Kidney (tissue), 14 donors: ENCODE results near the gene TRAPPC2B. TPM values are rescaled to one million over a fixed set of nuclear protein-coding genes. Genes with fewer than 3 reads are reported as not detected.

ENCODE experiments used
- DNase-seq, 5 donors: peaks; one replicate each; pipeline ENCODE4 v3.0.0-alpha.2; 2013 to 2020
- FAIRE-seq: peaks from 2 replicates; lab custom pipeline; 2012; peaks lifted over from hg19 to GRCh38; lab: Jason Lieb, UNC
- H3K27ac ChIP-seq, 2 donors: one replicate each; pipeline ENCODE4 v1.7.0; 2013; ENCODE audit warnings: low read depth in 2 of 2, low read length in 2 of 2, inconsistent platforms in 1 of 2
- H3K27me3 ChIP-seq: one replicate; pipeline ENCODE4 v1.7.1; 2013; ENCODE audit warnings: low read length, inconsistent platforms; ENCODE audit not compliant: control insufficient read depth, insufficient read depth
- H3K36me3 ChIP-seq, 3 donors: one replicate each; pipeline versions ENCODE4 v1.7.0 to v1.7.1; 2013; ENCODE audit warnings: low read length in 3 of 3, control low read depth in 1 of 3, inconsistent platforms in 1 of 3; ENCODE audit not compliant: insufficient read depth in 3 of 3, control insufficient read depth in 2 of 3
- H3K4me1 ChIP-seq, 3 donors: one replicate each; pipeline versions ENCODE4 v1.7.0 to v1.7.1; 2013; ENCODE audit warnings: low read length in 3 of 3, inconsistent platforms in 1 of 3, low read depth in 1 of 3; ENCODE audit not compliant: control insufficient read depth in 2 of 3, insufficient read depth in 2 of 3
- H3K4me3 ChIP-seq, 3 donors: one replicate each; pipeline versions ENCODE4 v1.7.0 to v1.8.1; 2013; ENCODE audit warnings: low read length in 3 of 3, control low read depth in 1 of 3, inconsistent platforms in 1 of 3
- H3K9ac ChIP-seq, 3 donors: one replicate each; pipeline versions ENCODE4 v1.7.0 to v1.7.1; 2013; ENCODE audit warnings: low read length in 3 of 3, control low read depth in 1 of 3, inconsistent platforms in 1 of 3
- H3K9me3 ChIP-seq, 3 donors: one replicate each; pipeline versions ENCODE4 v1.7.0 to v1.7.1; 2013; ENCODE audit warnings: low read length in 3 of 3, control low read depth in 1 of 3, inconsistent platforms in 1 of 3; ENCODE audit not compliant: control insufficient read depth in 2 of 3, insufficient read depth in 1 of 3
- CTCF ChIP-seq: IDR thresholded peaks from 3 replicates; pipeline ENCODE4 v1.5.1; 2012; ENCODE audit warnings: mild to moderate bottlenecking, moderate library complexity, borderline replicate concordance; ENCODE audit not compliant: insufficient read depth; ENCODE audit errors: extremely low read depth
- intact Hi-C: fragments of 100-400 bp; cut with DNase I; formaldehyde crosslinking; loops from one replicate; pipeline ENCODE4 v1.11.1; 2022
- polyA plus RNA-seq: library from polyadenylated mRNA; stranded (reverse); fragments of 350-450 nt; fragmentation: Illumina TruSeq; extraction: RNeasy Lipid Tissue Mini Kit (QIAGEN cat#74804); gene quantifications from one replicate; pipeline ENCODE4 v1.2.3, GENCODE V29; 2014; ENCODE audit warnings: low read depth, low replicate concordance; ENCODE audit not compliant: insufficient read depth
- total RNA-seq: library from RNA; stranded (reverse); fragmentation: NEBNext Ultra II Directional; extraction: Animal tissue kit (Norgen Biotek cat#: 25700); gene quantifications from one replicate; pipeline ENCODE4 v1.2.1, GENCODE V29; 2021
- donor health status: control.
- donor health status: control.
- donor health status: control.
- donor health status: control.
- donor health status: control.
- donor health status: DM: yes; HTN: yes; CAD: no.
- donor health status: Normal renal cell carcinoma (clear cell type).

TRAPPC2B gene
- total and polyA plus RNA-seq, 2 donors from 2014 or later: 9.4 to 22.0 TPM

GRCh38 chr19:57350877-57351805, 12.2 kb upstream of the TRAPPC2B start, which contains the start of gene ZNF304:
Gene ZNF304, plus strand, starts transcription at chr19:57351271. Its CDS starts 394 bp downstream, at chr19:57351665.
- intact Hi-C loops: no loop called here

DNA sequence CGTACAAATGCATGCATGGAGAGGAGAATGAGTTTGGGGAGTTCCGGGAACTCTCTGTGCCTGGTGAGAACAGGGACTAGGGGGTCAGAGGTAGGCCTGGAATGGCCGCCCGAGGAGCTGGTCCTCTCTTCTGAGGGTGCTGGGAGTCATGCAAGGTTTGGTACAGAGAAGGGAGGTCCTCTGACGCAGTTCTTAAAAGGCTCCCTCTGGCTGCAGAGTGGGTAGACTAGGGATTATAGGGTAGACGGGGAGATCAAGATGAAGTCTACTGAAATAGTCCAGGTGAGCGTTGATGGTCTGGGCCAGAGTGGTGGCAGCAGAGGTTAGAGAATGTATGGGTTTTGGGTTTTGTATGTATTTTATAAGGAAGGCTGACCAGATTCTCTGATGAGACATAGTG, 11.5 kb upstream of the TRAPPC2B start:
- no peak for TF ChIP-seq CTCF
- intact Hi-C loops: no loop called here
- no peak for FAIRE-seq
- Histone ChIP-seq H3K4me3 (peak overlapping the region; percentile 94 to 97 (median 96)), H3K27me3 (no peaks in the 10 kb centered on the region), H3K27ac (no peak overlapping the region), H3K36me3 (peaks cover 2 to 36% (median 27%) of the 10 kb centered on the region in 3 donors), H3K9ac (peak overlapping the region; percentile 83 to 96 (median 93)), H3K9me3 (peaks cover 0 to 23% (median 0%) of the 10 kb centered on the region in 3 donors), H3K4me1 (peaks cover 3 to 19% (median 10%) of the 10 kb centered on the region in 3 donors)
- peak in 1 of 5 donors; percentile 1 for DNase-seq

More at GRCh38 chr19:57350877-57351805, 12.2 kb upstream of the TRAPPC2B start, which contains the start of gene ZNF304:
- peak within 1 kb of the TSS; percentile 83 to 96 (median 93) for H3K9ac ChIP-seq
- no peaks in the 10 kb centered on the region for H3K27me3 ChIP-seq
- peak within 1 kb of the TSS; percentile 94 to 97 (median 96) for H3K4me3 ChIP-seq
- H3K36me3 ChIP-seq: peaks cover 2 to 28% (median 19%) of the 10 kb centered on the region in 3 donors
- peaks cover 0 to 16% (median 0%) of the 10 kb centered on the region in 3 donors for H3K9me3 ChIP-seq
- FAIRE-seq: peak; percentile 91
- TF ChIP-seq CTCF: no peak
- H3K4me1 ChIP-seq: peaks cover 3 to 19% (median 10%) of the 10 kb centered on the region in 3 donors
- peak; percentile 94 to 98 (median 97) for DNase-seq
- H3K27ac ChIP-seq: no peak within 1 kb of the TSS

GRCh38 chr19:57355916-57356315, 7.4 kb upstream of the TRAPPC2B start:
- Histone ChIP-seq H3K36me3 (peaks cover 13 to 50% (median 32%) of the 10 kb centered on the region in 3 donors), H3K4me1 (peaks cover 3 to 19% (median 6%) of the 10 kb centered on the region in 3 donors), H3K27me3 (no peaks in the 10 kb centered on the region), H3K27ac (no peak overlapping the region), H3K9ac (no peak overlapping the region), H3K4me3 (no peak overlapping the region), H3K9me3 (peaks cover 0 to 39% (median 0%) of the 10 kb centered on the region in 3 donors)
- TF ChIP-seq CTCF: no peak
- no peak for DNase-seq
- no peak for FAIRE-seq
- intact Hi-C loops: no loop called here
